Inflammatory macrophage treated with lipopolysaccharide for 4 hours (primary cell): ENCODE data around the gene GGA1.
"Not testable (repeated sequence)": the region's sequence is repeated elsewhere in the genome, so short reads cannot be mapped to it uniquely, and the experiment has no call there.

Experiments used
- DNase-seq: peaks from one replicate; pipeline ENCODE4 v3.0.0-alpha.2; 2020

GGA1 gene

GRCh38 chr22:37656583-37656982 lies 47.9 kb downstream of the GGA1 start:
- DNase-seq: not testable (repeated sequence)

- DNase-seq: no peak
These were observed 49.0 kb downstream of the GGA1 start for GRCh38 chr22:37657590-37658132.

DNA sequence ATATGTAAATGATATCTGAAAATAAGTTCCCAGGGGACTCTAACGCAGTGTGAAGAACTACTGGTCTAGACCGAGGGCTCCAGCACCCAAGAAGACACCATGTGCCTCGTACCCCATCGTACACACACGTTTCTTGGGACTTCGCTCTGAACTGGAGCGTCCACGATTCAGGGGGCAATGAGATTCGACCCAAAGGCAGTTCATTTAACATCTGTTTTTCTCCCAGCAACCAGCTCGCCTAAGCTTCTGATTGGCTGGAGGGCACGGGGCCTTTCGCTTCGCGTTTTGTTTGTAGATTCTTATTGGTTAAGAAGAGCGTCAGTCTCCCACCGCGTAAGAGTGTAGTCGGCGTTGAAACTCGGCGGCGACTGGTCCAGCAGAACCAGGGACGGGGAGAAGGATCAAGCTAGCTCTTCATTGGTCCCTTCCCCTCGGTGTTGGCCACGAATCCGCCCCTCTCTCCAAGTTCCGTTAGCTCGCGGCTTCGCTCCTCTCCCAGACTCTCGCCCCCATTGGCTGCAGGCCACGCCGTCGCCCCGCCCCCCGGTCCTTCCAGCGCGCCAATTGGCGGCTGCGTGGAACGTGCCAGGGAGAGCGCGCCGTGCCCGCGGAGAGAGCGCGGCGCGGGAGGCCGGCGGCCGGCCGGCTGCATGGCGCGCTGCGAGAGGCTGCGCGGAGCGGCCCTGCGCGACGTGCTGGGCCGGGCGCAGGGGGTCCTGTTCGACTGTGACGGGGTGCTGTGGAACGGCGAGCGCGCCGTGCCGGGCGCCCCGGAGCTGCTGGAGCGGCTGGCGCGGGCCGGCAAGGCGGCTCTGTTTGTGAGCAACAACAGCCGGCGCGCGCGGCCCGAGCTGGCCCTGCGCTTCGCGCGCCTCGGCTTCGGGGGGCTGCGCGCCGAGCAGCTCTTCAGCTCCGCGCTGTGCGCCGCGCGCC lies 49.8 kb downstream of the GGA1 start, which contains the start of gene PDXP:
PDXP (plus strand) TSS at position 591 of the 933 bp plus-strand sequence; CDS start at position 651, 60 bp downstream.
- DNase-seq: peak; percentile 100

DNA sequence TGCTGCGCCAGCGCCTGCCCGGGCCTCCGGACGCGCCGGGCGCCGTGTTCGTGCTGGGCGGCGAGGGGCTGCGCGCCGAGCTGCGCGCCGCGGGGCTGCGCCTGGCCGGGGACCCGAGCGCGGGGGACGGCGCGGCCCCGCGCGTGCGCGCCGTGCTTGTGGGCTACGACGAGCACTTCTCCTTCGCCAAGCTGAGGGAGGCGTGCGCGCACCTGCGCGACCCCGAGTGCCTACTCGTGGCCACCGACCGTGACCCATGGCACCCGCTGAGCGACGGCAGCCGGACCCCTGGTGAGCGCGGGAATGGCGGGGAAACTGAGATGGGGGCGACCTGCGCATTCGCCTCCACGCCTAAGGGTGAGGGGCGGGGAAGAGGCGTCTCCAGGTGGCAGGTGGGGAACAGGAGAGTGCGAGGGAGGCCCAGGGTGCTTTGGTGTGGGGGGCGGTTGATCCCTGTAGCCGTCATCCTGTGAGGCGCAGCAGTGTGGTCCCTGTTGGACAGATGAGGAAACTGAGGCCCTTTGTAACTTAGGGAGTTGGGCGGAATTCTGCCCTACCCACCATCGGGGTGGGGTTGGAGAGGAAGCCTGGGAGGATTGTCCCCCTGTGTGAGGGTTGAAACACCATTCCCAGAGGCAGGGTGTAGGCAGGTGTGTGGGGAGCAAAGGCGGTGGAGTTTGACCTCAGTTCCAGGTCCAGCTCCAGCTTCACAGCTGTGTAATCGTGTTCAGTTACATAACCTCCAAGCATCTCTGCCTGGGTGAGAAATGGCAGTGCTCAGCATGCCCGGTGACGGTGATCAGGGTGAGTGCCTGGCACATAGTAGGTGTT lies 50.6 kb downstream of the GGA1 start:
- no peak for DNase-seq

- no peak for DNase-seq
These were observed 51.5 kb downstream of the GGA1 start for GRCh38 chr22:37659897-37660708.

- DNase-seq: no peak
These were observed 52.0 kb downstream of the GGA1 start for GRCh38 chr22:37660709-37661045.

DNA sequence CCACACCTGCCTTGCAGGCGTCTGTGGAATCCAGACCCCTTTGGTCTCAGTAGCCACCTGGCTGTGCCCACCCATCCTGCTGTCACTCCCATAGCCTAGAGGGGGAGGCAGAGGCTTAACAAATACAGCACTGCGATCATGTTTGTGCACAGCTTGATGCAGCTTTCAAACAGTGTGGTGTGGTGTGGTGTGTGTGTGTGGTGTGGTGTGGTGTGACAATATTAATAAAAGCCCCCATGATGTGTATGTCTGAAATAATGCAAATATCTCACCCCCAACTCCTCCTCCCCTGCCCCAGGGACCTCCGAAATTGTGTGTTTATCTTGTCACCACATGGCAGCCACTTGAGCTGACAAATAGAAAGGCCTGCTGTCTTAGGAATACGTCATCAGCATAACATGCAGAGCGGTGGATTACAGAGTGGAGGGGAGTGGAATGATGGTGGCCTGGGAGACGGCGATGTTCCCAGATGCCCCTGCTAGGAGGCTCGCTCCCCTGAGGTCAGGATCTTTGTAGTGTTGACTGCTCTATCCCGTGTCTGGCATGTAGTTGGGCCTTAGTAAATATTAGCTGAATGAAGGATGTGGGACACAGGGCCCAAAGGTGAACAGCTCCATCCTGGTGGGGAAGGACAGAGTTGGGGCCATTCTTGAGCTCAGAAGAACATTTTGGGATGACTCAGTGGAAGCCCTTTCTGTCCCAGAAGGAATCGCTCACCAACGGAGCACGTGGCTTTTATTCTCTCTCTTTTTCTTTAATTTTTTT lies 52.7 kb downstream of the GGA1 start:
- DNase-seq: no peak

DNA sequence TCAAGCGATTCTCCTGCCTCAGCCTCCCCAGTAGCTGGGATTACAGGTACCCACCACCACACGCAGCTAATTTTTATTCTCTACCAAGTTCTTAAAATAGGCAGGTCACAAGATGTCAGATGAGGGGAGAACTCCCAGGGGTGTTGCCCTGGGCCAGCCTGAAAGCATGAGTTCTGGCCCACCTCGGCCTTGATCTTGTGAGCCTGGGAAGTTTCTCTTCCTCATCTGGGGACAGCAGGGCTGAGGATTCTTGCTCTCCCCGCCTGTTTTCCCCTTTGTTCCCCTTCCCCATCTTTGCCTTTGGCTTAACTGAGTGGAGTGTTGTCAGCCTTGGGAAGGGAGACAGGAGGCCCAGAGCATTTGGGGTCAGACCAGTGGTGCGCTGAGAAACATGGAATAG lies 53.4 kb downstream of the GGA1 start:
- peak; percentile 59 for DNase-seq

DNA sequence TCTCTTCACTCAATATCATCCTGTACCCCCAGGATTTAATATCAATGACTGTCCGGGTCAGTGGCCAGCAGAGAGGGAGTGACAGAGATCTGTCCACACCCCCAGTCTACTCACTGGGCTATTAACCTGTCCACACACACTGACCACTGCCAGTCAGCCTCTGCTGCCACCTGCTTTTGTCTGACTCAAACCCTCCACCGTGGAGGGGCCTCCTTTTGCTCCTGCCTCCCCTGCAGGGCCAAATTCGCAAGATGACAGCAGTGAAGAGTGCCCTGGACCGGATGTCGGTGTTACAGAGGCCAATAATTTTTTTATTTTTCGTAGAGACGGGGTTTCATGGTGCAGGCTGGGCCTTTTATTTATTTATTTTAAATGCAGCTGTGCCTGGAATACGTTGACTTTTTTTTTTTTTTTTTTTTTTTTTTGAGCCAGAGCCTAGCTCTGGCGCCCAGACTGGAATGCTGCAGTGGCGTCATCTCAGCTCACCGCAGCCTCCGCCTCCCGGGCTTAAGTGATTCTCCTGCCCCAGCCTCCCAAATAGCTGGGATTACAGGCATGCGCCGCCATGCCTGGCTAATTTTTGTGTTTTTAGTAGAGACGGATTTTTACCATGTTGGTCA lies 55.0 kb downstream of the GGA1 start:
- DNase-seq: no peak

DNA sequence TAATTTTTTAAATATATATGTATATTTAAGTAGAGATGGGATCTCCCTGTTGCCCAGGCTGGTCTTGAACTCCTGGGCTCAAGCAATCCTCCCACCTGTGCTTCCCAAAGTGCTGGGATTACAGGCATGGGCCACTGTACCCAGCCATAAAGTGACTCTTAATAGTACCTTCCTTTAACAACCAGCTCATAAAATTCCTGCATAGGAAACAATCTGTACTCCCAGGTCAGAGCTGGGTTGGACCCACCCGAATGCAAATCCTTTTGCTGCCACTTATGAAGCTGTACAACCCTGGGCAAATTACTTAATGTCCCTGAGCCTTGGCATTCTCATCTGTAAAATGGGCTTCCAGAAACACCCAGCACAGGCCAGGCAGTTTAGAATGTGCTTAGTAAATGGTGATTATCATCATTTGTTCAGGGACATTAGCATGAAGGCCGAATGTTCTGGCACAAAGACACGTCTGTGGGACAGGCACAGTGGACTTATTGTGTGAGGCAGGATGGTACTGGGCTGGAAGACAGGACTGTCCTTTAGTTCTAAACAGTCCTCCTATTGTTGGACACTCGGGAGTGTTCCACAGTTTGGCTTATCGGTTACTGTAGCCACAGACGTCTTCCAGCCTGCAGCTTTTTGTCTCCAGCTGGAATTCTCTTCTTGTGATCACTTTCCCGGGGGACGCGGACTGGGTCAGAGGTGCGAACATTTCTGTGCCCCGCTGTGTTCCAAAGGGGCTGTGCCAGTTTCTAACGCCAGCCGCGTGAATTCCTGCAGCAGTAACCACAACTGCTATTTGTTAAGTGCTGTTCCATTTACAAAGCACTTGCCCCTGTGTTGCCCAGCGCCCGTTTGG lies 55.8 kb downstream of the GGA1 start:
- no peak for DNase-seq

DNA sequence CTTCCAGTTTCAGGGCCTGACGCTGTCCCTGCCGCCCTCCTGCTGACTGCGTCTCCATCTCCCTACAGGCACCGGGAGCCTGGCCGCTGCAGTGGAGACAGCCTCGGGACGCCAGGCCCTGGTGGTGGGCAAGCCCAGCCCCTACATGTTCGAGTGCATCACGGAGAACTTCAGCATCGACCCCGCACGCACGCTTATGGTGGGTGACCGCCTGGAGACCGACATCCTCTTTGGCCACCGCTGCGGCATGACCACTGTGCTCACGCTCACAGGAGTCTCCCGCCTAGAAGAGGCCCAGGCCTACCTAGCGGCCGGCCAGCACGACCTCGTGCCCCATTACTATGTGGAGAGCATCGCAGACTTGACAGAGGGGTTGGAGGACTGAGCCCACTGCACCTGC lies 56.9 kb downstream of the GGA1 start:
- DNase-seq: no peak

DNA sequence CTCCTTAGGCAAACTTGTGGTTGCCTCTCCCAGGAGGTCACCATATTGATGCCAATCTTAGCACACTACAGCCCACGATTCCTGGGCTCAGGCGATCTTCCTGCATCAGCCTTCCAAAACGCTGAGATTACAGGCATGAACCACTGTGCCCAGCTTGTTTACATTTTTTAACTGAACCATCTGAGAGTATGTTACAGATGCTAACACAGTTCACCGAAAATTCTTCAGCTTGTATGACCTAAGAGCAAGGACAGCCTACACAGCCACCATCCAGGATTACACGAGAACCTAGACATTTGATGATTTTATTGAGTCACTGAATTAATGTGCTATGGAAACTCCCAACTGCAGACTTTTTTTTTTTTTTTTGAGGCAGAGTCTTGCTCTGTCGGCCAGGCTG lies 61.0 kb downstream of the GGA1 start:
- DNase-seq: no peak

- no peak for DNase-seq
These were observed 63.7 kb downstream of the GGA1 start for GRCh38 chr22:37672206-37672919.

GRCh38 chr22:37672920-37673455 lies 64.4 kb downstream of the GGA1 start:
- no peak for DNase-seq

DNA sequence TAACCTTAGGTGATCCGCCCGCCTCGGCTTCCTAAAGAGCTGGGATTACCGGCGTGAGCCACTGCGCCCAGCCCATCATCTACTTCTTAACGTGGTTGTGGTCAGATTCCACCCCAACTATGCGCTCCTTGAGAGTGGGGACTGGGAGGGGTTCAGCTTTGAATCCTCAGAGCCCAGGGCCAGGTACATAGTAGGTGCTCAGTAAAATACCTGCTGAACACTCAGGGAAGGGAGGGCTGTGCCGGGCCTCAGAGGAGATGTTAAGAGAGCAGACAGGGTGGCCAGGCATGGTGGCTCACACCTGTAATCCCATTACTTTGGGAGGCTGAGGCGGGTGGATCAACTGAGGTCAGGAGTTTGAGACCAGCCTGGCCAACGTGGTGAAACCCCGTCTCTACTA lies 65.6 kb downstream of the GGA1 start:
- DNase-seq: no peak

- peak; percentile 95 for DNase-seq
These were observed 66.6 kb downstream of the GGA1 start, which contains the start of gene LGALS1 for GRCh38 chr22:37674951-37675929. TSS of gene LGALS1 (plus strand) at chr22:37675636. CDS start at chr22:37675703, 67 bp downstream.

DNA sequence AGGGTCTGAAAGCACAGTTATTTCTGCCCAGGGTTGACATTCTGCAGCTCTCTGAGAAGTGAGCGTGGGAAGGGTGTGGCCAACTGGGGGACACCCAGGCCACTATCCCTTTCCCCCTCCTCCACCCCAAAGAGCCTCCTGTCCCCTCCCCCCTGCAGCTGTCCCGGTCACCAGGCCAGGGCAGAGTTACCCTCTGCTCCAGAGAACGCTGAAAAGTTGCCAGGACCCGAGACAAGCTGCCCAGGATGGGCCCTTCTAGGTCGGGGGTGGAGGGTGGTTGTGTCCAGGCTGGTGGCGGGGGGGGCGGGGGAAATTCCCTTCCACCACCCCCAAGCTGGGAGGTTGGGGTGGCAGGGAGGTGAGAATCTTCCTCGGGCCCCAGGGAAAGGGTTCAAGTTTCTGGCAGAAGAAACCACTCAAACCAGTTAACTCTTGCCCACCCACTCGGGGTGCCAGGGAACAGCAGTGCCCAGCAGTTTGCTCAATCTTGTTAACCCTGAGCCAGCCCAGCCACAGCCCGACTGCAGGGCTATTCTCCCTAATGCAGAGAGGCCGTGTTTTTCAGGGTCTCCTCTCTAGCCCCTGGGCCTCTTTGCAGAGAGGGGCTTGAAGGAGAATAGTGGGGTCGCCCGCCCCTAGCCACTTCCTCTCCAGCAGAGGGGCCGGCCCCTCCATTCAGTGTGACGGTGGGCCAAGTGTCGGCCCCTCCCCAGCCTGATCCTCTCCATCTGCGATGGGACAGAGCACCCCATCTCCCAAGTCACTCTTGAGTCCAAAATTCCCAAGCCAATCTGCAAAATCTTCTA lies 67.5 kb downstream of the GGA1 start:
- peak; percentile 44 for DNase-seq
